Liver (tissue), 9 donors: ENCODE results near the gene SH3GL3. TPM values are rescaled to one million over a fixed set of nuclear protein-coding genes. Genes with fewer than 3 reads are reported as not detected.

ENCODE experiments used
- DNase-seq: peaks from one replicate; pipeline ENCODE4 v3.0.0-alpha.2; 2017; ENCODE audit warnings: low spot score
- H3K27ac ChIP-seq, 2 donors: one replicate each; pipeline ENCODE4 v1.7.0; 2013; ENCODE audit warnings: inconsistent platforms in 2 of 2, low read length in 2 of 2, control low read depth in 1 of 2, low read depth in 1 of 2, mild to moderate bottlenecking in 1 of 2
- H3K27me3 ChIP-seq, 4 donors: one replicate each; pipeline versions ENCODE4 v1.6.1 to v1.7.0; 2013; ENCODE audit warnings: low read length in 3 of 4, inconsistent platforms in 1 of 4, mild to moderate bottlenecking in 1 of 4, moderate library complexity in 1 of 4; ENCODE audit not compliant: control insufficient read depth in 4 of 4, insufficient read depth in 4 of 4
- H3K36me3 ChIP-seq, 4 donors: one replicate each; pipeline versions ENCODE4 v1.6.1 to v1.7.0; 2013; ENCODE audit warnings: low read length in 3 of 4, mild to moderate bottlenecking in 3 of 4, low read depth in 1 of 4, moderate library complexity in 1 of 4; ENCODE audit not compliant: control insufficient read depth in 4 of 4, insufficient read depth in 3 of 4
- H3K4me1 ChIP-seq, 4 donors: one replicate each; pipeline versions ENCODE4 v1.6.1 to v1.7.0; 2013; ENCODE audit warnings: low read length in 3 of 4, mild to moderate bottlenecking in 3 of 4, moderate library complexity in 1 of 4; ENCODE audit not compliant: control insufficient read depth in 4 of 4, insufficient read depth in 4 of 4
- H3K4me3 ChIP-seq, 3 donors: one replicate each; pipeline versions ENCODE4 v1.6.1 to v1.7.0; 2013; ENCODE audit warnings: low read length in 3 of 3, control low read depth in 1 of 3, low read depth in 1 of 3, mild to moderate bottlenecking in 1 of 3
- H3K9ac ChIP-seq, 2 donors: one replicate each; pipeline ENCODE4 v1.7.0; 2013; ENCODE audit warnings: low read length in 2 of 2, mild to moderate bottlenecking in 2 of 2, moderate library complexity in 2 of 2, control low read depth in 1 of 2, low read depth in 1 of 2
- H3K9me3 ChIP-seq, 4 donors: one replicate each; pipeline versions ENCODE4 v1.6.1 to v1.7.0; 2013; ENCODE audit warnings: low read length in 3 of 4; ENCODE audit not compliant: control insufficient read depth in 4 of 4
- ATF3 ChIP-seq: IDR thresholded peaks from 2 replicates; pipeline ENCODE4 v1.6.1; 2016; ENCODE audit warnings: antibody characterized with exemption
- CTCF ChIP-seq: fragments of 150-350 bp; IDR thresholded peaks from 2 replicates; pipeline ENCODE4 v1.5.1; 2017; ENCODE audit warnings: improper control_type of control experiment, low read depth, low read length; ENCODE audit not compliant: missing input control
- EGR1 ChIP-seq, 2 donors: IDR thresholded peaks; 2 replicates each; pipeline ENCODE4 v1.6.1; 2016 to 2018; ENCODE audit warnings: antibody characterized with exemption in 2 of 2, low read depth in 2 of 2
- FOXA1 ChIP-seq: IDR thresholded peaks from 2 replicates; pipeline ENCODE4 v1.6.1; 2016; ENCODE audit warnings: antibody characterized with exemption
- FOXA2 ChIP-seq: IDR thresholded peaks from 2 replicates; pipeline ENCODE4 v1.6.1; 2016; ENCODE audit warnings: antibody characterized with exemption
- GABPA ChIP-seq, 2 donors: IDR thresholded peaks in 1 of 2; conservative IDR thresholded peaks in 1 of 2; 2 replicates each; pipeline ENCODE4 v1.6.1; 2016; ENCODE audit warnings: antibody characterized with exemption in 2 of 2, mild to moderate bottlenecking in 1 of 2, moderate library complexity in 1 of 2
- HNF4A ChIP-seq, 2 donors: conservative IDR thresholded peaks; 2 replicates each; pipeline ENCODE4 v1.6.1; 2016; ENCODE audit warnings: antibody characterized with exemption in 2 of 2, mild to moderate bottlenecking in 2 of 2
- HNF4G ChIP-seq: IDR thresholded peaks from 2 replicates; pipeline ENCODE4 v1.6.1; 2016; ENCODE audit warnings: antibody characterized with exemption
- JUND ChIP-seq, 2 donors: IDR thresholded peaks; 2 replicates each; pipeline ENCODE4 v1.6.1; 2016; ENCODE audit warnings: antibody characterized with exemption in 2 of 2
- MAX ChIP-seq: IDR thresholded peaks from 2 replicates; pipeline ENCODE4 v1.6.1; 2016; ENCODE audit warnings: antibody characterized with exemption
- NR2F2 ChIP-seq: IDR thresholded peaks from 2 replicates; pipeline ENCODE4 v1.6.1; 2016; ENCODE audit warnings: antibody characterized with exemption
- RAD21 ChIP-seq, 2 donors: IDR thresholded peaks; 2 replicates each; pipeline ENCODE4 v1.6.1; 2016; ENCODE audit warnings: antibody characterized with exemption in 2 of 2, mild to moderate bottlenecking in 2 of 2
- RXRA ChIP-seq, 2 donors: IDR thresholded peaks; 2 replicates each; pipeline ENCODE4 v1.6.1; 2017 to 2018; ENCODE audit warnings: antibody characterized with exemption in 2 of 2, mild to moderate bottlenecking in 1 of 2
- SP1 ChIP-seq: IDR thresholded peaks from 2 replicates; pipeline ENCODE4 v1.6.1; 2018; ENCODE audit warnings: antibody characterized with exemption, mild to moderate bottlenecking
- TAF1 ChIP-seq: conservative IDR thresholded peaks from 2 replicates; pipeline ENCODE4 v1.6.1; 2016; ENCODE audit warnings: antibody characterized with exemption, mild to moderate bottlenecking
- ZBTB33 ChIP-seq: IDR thresholded peaks from 2 replicates; pipeline ENCODE4 v1.6.1; 2016; ENCODE audit warnings: antibody characterized with exemption
- WGBS: extraction: QIAGEN DNeasy Blood & Tissue Kit; methylation state at CpG from one replicate; pipeline ENCODE4 v1.1.7; 2013; 5-methylcytosine and 5-hydroxymethylcytosine counted together
- polyA plus RNA-seq, 2 donors: library from polyadenylated mRNA; stranded (reverse) in 1 of 2; unstranded in 1 of 2; fragments of 200-250 nt in 1 of 2; fragments of >200 nt in 1 of 2; fragmentation: Nextera tagmentation in 1 of 2; extraction: Ambion mirVana in 1 of 2; gene quantifications; one replicate each; pipeline versions ENCODE4 v1.2.1 to v1.2.3, GENCODE V29; 2013 to 2015
- total RNA-seq, 2 donors: library from RNA; depleted of rRNA; stranded (reverse); fragments of >200 nt; gene quantifications; one replicate each; pipeline ENCODE4 v1.2.3, GENCODE V29; 2014
- donor health status: healthy.
- donor health status: healthy.
- donor health status: healthy.
- donor health status: healthy.
- donor health status: healthy.

The SH3GL3 gene
- total and polyA plus RNA-seq, 4 donors: 0.23 TPM; not detected in 3

- Histone ChIP-seq H3K4me3 (no peak overlapping the region), H3K4me1 (peaks cover 0 to 2% (median 0%) of the 10 kb centered on the region in 4 donors), H3K9ac (no peak overlapping the region), H3K36me3 (no peaks in the 10 kb centered on the region), H3K27ac (no peak overlapping the region), H3K9me3 (no peaks in the 10 kb centered on the region), H3K27me3 (peaks cover 0 to 3% (median 0%) of the 10 kb centered on the region in 4 donors)
- WGBS: 3% methylated on average over 7 of the region's 7 CpGs
- peak; percentile 49 for DNase-seq
- TF ChIP-seq RAD21 (IDR thresholded peaks at IDR 0.05) (peak; percentile 83 to 91), EGR1 (IDR thresholded peaks at IDR 0.05; ENCODE audit: low read depth in 2 of 2) (no peak), CTCF (peak; percentile 75)
These were observed 112.3 kb downstream of the SH3GL3 start for GRCh38 chr15:83559310-83559966.

- H3K9ac ChIP-seq: no peak overlapping the region
- H3K36me3 ChIP-seq: no peaks in the 10 kb centered on the region
- H3K9me3 ChIP-seq: no peaks in the 10 kb centered on the region
- peaks cover 0 to 2% (median 0%) of the 10 kb centered on the region in 4 donors for H3K4me1 ChIP-seq
- TF ChIP-seq HNF4A (conservative IDR thresholded peaks at IDR 0.05) (no peak), FOXA1 (no peak), RXRA (IDR thresholded peaks at IDR 0.05) (no peak), ZBTB33 (no peak), EGR1 (IDR thresholded peaks at IDR 0.05; ENCODE audit: low read depth in 2 of 2) (no peak), JUND (IDR thresholded peaks at IDR 0.05) (no peak), TAF1 (no peak), CTCF (no peak), MAX (no peak), NR2F2 (no peak), SP1 (no peak), GABPA (IDR thresholded peaks at IDR 0.05 in 1 of 2, conservative IDR thresholded peaks at IDR 0.05 in 1 of 2) (no peak), HNF4G (no peak), FOXA2 (no peak), ATF3 (no peak)
- peaks cover 0 to 3% (median 0%) of the 10 kb centered on the region in 4 donors for H3K27me3 ChIP-seq
- no peak for DNase-seq
- H3K27ac ChIP-seq: no peak overlapping the region
- no peak overlapping the region for H3K4me3 ChIP-seq
These were observed 114.5 kb downstream of the SH3GL3 start for GRCh38 chr15:83561661-83562060.
